K562 (cell line): Measurements from ENCODE around the gene NDUFB3. TPM values are rescaled to one million over a fixed set of nuclear protein-coding genes. Genes with fewer than 3 reads are reported as not detected.

Source experiments
- BRD9 ChIP-seq: fragments of 450-650 bp; IDR thresholded peaks from 2 replicates; pipeline ENCODE4 v1.6.1; 2018; ENCODE audit warnings: low read depth; ENCODE audit not compliant: partially characterized antibody
- CLOCK ChIP-seq: fragments of 250-450 bp; sonication (Bioruptor Pico); IDR thresholded peaks from 2 replicates; pipeline ENCODE4 v1.4.0; 2020; ENCODE audit warnings: mild to moderate bottlenecking, moderate library complexity, borderline replicate concordance
- HCFC1 ChIP-seq: IDR thresholded peaks from 2 replicates; pipeline ENCODE4 v1.6.1; 2012; ENCODE audit warnings: low read depth, low read length, improper control_type of control experiment
- KAT8 ChIP-seq: fragments of 450-650 bp; IDR thresholded peaks from 2 replicates; pipeline ENCODE4 v1.6.1; 2016; ENCODE audit warnings: low read depth, mild to moderate bottlenecking
- MEF2D ChIP-seq: conservative IDR thresholded peaks from 2 replicates; pipeline ENCODE4 v1.6.1; 2016; ENCODE audit warnings: low read depth, missing genetic modification characterization, missing compliant biosample characterization
- RBBP5 ChIP-seq: fragments of 200-600 bp; sonication (generic); IDR thresholded peaks from 2 replicates; pipeline ENCODE4 v1.6.1; 2012; ENCODE audit warnings: borderline replicate concordance, mild to moderate bottlenecking, low read length, control low read depth, inconsistent platforms; ENCODE audit not compliant: insufficient read depth, poor library complexity, severe bottlenecking
- ZNF592 ChIP-seq: fragments of 450-650 bp; IDR thresholded peaks from 2 replicates; pipeline ENCODE4 v1.6.1; 2017; ENCODE audit warnings: antibody characterized with exemption, mild to moderate bottlenecking
- polyA plus RNA-seq, 8 experiments: library from polyadenylated mRNA; depleted of rRNA in 4 of 8; stranded (reverse) in 5 of 8; unstranded in 3 of 8; fragments of >200 nt; fragmentation: Nextera tagmentation in 2 of 8; fragmentation: Illumina TruSeq in 1 of 8; extraction: Ambion mirVana in 2 of 8; extraction: Trizol in 1 of 8; gene quantifications; 2 replicates each; pipeline versions ENCODE4 v1.2.1 to v1.2.3, GENCODE V29; 2011 to 2014; ENCODE audit warnings: inconsistent platforms in 1 of 8, missing spikeins in 1 of 8
- total RNA-seq, 7 experiments: library from RNA; depleted of rRNA in 6 of 7; stranded (reverse); fragments of >200 nt in 6 of 7; fragmentation: Illumina TruSeq in 2 of 7; extraction: Trizol in 2 of 7; gene quantifications; 2 replicates each; pipeline versions ENCODE4 v1.2.1 to v1.2.3, GENCODE V29; 2011 to 2021; ENCODE audit warnings: low replicate concordance in 1 of 7
- TF ChIP-seq, protein P1 (sequence below), 3 experiments: IDR thresholded peaks in 2 of 3; conservative IDR thresholded peaks in 1 of 3; 2 replicates each; pipeline ENCODE4 v1.5.1; 2011 to 2012; ENCODE audit warnings: low read length in 3 of 3, mild to moderate bottlenecking in 3 of 3, control low read depth in 2 of 3, improper control_type of control experiment in 1 of 3, inconsistent platforms in 1 of 3, low read depth in 1 of 3, mixed read lengths in 1 of 3, moderate library complexity in 1 of 3; ENCODE audit not compliant: insufficient read depth in 2 of 3
- TF ChIP-seq, protein P2 (sequence below): fragments of 450-650 bp; IDR thresholded peaks from 2 replicates; pipeline ENCODE4 v1.6.1; 2016; ENCODE audit warnings: borderline replicate concordance
- TF ChIP-seq, protein P3 (sequence below): fragments of 250-450 bp; sonication (Bioruptor Pico); IDR thresholded peaks from 2 replicates; pipeline ENCODE4 v1.5.0; 2021
- TF ChIP-seq, protein P4 (sequence below): fragments of 450-650 bp; IDR thresholded peaks from 2 replicates; pipeline ENCODE4 v1.6.1; 2014; ENCODE audit warnings: low read depth, mild to moderate bottlenecking, moderate library complexity, borderline replicate concordance

Gene NDUFB3
- total and polyA plus RNA-seq, 9 of the 15 experiments (the other 6 are each of a cell fraction or from before 2014, with no cell fraction given) = 126 to 786 (median 156) TPM

- TF ChIP-seq, protein P1, sequence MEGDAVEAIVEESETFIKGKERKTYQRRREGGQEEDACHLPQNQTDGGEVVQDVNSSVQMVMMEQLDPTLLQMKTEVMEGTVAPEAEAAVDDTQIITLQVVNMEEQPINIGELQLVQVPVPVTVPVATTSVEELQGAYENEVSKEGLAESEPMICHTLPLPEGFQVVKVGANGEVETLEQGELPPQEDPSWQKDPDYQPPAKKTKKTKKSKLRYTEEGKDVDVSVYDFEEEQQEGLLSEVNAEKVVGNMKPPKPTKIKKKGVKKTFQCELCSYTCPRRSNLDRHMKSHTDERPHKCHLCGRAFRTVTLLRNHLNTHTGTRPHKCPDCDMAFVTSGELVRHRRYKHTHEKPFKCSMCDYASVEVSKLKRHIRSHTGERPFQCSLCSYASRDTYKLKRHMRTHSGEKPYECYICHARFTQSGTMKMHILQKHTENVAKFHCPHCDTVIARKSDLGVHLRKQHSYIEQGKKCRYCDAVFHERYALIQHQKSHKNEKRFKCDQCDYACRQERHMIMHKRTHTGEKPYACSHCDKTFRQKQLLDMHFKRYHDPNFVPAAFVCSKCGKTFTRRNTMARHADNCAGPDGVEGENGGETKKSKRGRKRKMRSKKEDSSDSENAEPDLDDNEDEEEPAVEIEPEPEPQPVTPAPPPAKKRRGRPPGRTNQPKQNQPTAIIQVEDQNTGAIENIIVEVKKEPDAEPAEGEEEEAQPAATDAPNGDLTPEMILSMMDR (IDR thresholded peaks at IDR 0.05 in 2 of 3, conservative IDR thresholded peaks at IDR 0.05 in 1 of 3; ENCODE audit: insufficient read depth in 2 of 3, low read depth in 1 of 3, low read length in 3 of 3) = peak; percentile 38 to 47 (median 42); a peak in 4 of 6 replicates
- peak; percentile 86 for TF ChIP-seq RBBP5
- TF ChIP-seq BRD9 = peak; percentile 46
- TF ChIP-seq, protein P2, sequence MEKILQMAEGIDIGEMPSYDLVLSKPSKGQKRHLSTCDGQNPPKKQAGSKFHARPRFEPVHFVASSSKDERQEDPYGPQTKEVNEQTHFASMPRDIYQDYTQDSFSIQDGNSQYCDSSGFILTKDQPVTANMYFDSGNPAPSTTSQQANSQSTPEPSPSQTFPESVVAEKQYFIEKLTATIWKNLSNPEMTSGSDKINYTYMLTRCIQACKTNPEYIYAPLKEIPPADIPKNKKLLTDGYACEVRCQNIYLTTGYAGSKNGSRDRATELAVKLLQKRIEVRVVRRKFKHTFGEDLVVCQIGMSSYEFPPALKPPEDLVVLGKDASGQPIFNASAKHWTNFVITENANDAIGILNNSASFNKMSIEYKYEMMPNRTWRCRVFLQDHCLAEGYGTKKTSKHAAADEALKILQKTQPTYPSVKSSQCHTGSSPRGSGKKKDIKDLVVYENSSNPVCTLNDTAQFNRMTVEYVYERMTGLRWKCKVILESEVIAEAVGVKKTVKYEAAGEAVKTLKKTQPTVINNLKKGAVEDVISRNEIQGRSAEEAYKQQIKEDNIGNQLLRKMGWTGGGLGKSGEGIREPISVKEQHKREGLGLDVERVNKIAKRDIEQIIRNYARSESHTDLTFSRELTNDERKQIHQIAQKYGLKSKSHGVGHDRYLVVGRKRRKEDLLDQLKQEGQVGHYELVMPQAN = peak; percentile 89; the same call in 1 of the 2 replicates
- TF ChIP-seq KAT8 = no peak
- TF ChIP-seq HCFC1 = peak; percentile 73
- TF ChIP-seq, protein P3, sequence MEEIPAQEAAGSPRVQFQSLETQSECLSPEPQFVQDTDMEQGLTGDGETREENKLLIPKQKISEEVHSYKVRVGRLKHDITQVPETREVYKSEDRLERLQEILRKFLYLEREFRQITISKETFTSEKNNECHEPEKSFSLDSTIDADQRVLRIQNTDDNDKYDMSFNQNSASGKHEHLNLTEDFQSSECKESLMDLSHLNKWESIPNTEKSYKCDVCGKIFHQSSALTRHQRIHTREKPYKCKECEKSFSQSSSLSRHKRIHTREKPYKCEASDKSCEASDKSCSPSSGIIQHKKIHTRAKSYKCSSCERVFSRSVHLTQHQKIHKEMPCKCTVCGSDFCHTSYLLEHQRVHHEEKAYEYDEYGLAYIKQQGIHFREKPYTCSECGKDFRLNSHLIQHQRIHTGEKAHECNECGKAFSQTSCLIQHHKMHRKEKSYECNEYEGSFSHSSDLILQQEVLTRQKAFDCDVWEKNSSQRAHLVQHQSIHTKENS (CRISPR knock-in tag) = no peak
- peak; percentile 34; the same call in 1 of the 2 replicates for TF ChIP-seq MEF2D (tag)
- TF ChIP-seq CLOCK = no peak
- TF ChIP-seq, protein P4, sequence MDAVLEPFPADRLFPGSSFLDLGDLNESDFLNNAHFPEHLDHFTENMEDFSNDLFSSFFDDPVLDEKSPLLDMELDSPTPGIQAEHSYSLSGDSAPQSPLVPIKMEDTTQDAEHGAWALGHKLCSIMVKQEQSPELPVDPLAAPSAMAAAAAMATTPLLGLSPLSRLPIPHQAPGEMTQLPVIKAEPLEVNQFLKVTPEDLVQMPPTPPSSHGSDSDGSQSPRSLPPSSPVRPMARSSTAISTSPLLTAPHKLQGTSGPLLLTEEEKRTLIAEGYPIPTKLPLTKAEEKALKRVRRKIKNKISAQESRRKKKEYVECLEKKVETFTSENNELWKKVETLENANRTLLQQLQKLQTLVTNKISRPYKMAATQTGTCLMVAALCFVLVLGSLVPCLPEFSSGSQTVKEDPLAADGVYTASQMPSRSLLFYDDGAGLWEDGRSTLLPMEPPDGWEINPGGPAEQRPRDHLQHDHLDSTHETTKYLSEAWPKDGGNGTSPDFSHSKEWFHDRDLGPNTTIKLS = peak; percentile 59; the same call in 1 of the 2 replicates
- no peak for TF ChIP-seq ZNF592
Measured at GRCh38 chr2:201071479-201072200, at the start of gene NDUFB3, which contains the start of gene HYCC2 (continued).
